HG03045 (cell line): Measurements from ENCODE around the gene GUCY2D.
"Not testable (repeated sequence)": the region's sequence is repeated elsewhere in the genome, so short reads cannot be mapped to it uniquely, and the experiment has no call there.

Experiments
- ATAC-seq: cut with Tn5 transposase; IDR thresholded peaks from one replicate; pipeline ENCODE4 v1.9.1; 2021; ENCODE audit warnings: mild to moderate bottlenecking, moderate library complexity; ENCODE audit not compliant: unreplicated experiment

GUCY2D gene

GRCh38 chr17:8015236-8015956 lies 13.0 kb downstream of the GUCY2D start:
- no peak for ATAC-seq

DNA sequence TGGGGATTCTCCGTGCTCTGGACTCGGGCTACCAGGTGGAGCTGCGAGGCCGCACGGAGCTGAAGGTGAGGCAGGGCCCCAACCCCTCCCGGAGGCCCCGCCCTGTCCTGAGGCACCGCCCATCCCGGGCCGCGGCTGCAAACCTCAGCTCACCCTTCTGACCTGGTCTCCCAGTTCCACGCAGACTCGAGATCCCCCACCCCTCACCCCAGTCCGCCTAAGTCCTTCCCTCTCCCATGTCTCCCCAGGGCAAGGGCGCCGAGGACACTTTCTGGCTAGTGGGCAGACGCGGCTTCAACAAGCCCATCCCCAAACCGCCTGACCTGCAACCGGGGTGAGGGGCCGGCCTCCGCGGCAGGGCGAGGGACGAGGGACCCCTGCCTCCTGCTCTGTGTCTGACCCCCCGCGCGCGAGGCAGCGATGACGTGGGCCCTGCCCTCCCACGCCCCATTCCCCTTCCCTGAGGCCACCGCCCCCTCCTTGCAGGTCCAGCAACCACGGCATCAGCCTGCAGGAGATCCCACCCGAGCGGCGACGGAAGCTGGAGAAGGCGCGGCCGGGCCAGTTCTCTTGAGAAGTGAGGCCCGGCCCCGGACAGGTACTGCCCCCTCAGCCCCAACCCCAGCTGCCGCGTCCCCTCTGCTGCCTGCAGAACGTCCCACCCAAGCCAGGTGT lies 13.7 kb downstream of the GUCY2D start:
- no peak for ATAC-seq

DNA sequence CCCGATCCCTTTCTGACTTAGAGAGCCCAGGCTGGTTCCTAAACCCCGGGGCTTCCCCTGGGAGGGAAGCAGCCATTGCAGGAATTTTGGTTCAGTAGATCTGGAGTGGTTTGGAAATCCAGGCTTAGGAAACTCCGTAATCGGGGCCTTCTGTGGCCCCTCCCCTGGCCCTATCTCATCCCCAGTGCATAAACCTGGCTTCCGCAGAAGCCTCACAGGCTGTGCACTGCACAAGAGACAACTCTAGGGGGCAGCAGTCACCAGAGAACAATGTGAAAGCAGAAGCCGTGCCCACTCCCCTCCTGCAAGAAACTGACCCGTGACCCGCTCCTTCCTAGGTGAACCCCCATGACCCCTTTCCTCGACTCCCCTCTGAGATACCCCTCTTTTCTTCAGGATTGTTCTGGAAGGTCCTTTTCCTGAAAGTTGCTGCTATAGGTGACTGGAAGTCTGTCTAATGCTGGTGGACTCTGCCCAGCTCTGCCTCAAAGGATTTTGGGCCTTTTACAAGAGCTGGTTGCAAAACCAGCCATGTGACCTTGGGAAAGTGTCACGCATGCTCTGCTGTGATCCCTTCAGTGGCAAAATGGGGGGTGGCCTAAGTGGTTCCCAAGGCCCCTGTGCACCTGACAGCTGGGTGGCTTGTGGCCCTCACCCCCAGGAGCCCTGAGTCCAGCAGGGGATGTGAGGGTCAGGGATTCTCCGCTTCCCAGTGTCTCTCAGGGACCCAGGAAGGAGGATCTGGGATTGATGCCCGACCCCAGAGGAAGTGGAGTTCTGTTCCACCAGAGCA lies 14.4 kb downstream of the GUCY2D start:
- no peak for ATAC-seq

- ATAC-seq, result no peak
Observed at GRCh38 chr17:8018436-8018835, 16.0 kb downstream of the GUCY2D start.

GRCh38 chr17:8019166-8019565 lies 16.8 kb downstream of the GUCY2D start:
- no peak for ATAC-seq

DNA sequence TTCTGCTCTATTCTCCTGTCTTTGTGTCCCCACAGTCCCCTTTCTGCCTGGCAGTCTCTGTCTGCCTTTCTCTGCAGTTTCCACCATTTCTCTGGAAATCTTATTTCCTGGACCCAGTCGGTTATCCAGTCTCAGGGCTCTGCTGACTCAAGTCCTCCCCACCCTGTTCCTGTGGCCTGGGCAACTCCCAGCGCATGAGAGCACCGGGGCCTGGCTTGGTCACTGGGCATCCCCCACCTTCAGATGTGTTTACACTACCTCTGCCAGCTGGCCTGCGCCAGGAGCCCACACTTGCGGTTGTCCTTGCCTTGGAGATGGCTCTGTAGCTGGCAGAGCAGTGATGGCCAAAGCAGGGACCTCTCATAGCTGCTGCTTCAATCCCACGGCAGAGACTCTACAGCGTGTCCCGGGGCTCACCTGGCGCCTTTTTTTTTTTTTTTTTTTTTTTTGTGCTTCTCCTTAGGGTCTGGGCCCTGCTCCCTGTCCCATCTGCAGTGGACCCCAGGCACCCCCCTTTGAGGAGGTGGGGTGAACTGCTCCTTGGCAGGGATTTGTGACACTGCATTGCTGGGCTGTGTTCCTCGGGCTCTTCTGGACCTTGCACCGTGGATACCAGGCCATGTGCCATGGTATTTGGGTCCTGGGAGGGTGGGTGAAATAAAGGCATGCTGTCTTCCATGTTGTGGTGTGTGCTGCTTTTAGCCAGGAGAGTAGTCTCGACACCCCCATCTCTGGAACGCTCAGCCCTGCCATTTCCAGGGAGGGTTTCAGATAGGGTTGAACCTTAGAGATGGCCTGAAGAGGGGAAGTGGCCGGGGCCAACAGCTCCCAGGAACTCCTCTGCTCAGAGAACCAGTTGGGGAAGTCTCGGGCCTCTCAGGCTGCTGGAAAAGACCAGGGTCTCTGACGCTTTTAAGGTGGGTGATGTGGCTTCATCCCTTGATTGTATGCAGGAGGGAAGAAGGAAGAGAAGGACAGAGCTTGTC lies 17.5 kb downstream of the GUCY2D start:
- no peak for ATAC-seq

GRCh38 chr17:8020776-8021564 lies 18.6 kb downstream of the GUCY2D start:
- no peak for ATAC-seq

DNA sequence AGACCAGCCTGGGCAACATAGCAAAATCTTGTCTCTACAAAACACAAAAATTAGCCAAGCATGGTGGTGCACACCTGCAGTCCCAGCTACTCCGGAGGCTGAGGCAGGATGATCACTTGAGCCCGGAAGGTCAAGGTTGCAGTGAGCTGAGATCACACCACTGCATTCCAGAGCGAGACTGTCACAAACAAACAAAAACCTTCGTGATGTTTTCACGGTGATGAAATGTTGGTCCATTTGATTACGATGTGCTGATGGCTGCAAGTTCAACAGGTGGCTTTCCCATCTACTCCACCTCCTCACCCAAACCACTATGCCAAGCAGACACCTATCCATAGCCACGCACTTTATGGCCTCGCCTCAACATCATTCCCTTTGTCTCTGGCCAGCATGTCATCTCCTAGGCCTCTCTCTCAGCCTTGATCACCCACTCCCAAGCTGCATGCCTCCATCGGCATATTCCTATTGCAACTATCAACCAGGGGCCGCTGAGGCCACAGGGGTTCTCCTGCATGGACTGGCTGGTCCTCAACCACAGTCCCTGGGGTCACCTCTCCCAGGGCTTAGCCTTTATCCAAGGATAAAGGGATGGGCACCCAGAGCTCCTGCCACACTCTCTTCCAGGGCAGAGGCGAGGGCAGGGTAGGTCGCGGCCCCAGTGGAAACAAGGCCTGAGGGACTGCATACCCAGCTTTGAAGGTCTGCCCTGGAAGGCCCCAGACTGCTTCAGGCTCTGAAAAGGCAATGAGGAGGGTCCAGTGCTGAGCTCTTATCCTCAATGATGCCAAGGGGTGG lies 19.3 kb downstream of the GUCY2D start:
- no peak for ATAC-seq

- ATAC-seq, result no peak
Observed at GRCh38 chr17:8022360-8023003, 20.1 kb downstream of the GUCY2D start.

GRCh38 chr17:8024161-8024560 lies 21.7 kb downstream of the GUCY2D start:
- ATAC-seq, result not testable (repeated sequence)

- ATAC-seq, result no peak
Observed at GRCh38 chr17:8025176-8025911, 22.9 kb downstream of the GUCY2D start.

DNA sequence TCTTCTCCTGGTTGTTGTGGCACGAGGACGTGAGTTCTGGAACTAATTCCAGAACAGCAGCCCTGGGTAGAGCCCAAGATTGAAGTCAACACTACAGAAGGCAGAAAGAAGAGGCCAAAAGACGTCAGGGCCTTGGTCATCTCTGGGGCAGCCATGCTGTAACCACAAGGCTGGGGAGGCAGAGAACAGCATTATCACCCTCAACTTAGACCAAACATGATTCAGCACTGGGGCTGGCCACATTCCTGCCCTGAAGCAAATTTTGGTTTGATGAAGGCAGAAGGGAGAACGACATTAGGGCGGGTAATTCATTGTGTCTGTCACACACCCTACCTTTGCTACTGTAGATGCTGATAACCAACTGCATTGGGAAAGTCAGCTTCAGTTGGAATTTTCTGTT lies 26.7 kb downstream of the GUCY2D start:
- ATAC-seq, result no peak

- no peak for ATAC-seq
Observed at GRCh38 chr17:8031261-8031661, 28.8 kb downstream of the GUCY2D start.

DNA sequence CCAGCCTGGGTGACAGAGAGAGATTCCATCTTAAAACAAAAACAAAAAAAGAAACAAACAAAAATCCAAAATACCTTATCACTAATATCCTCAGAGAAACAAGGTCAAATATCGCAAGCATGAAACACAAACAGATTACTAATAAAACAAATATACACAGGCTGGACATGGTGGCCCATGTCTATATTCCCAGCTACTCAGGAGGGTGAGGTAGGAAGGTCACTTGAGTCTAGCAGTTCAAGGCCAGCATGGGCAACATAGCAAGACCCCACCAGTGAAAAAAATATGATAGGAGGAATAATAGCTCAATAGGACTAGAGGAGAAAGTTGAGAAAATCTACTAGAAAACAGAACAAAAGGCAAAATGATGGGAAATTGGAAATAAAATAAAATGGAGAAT lies 29.5 kb downstream of the GUCY2D start:
- no peak for ATAC-seq

DNA sequence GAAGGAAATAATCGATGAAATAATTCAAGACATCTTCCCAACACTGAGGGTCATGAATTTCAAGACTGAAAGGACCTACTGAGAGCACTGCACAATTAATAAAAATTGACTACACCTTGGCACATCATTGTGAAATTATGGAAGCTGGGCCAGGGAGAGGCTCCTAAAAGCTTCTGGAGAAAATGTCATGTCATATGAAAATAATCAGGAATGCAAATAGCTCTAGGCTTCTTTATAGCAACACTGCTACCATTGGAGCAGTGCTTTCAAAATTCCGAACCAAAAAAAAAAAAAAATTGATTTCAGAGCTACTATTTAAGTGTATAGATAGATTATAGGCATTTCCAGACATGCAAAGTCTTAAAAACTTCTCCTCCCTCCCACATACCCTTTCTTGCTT lies 30.0 kb downstream of the GUCY2D start:
- no peak for ATAC-seq

DNA sequence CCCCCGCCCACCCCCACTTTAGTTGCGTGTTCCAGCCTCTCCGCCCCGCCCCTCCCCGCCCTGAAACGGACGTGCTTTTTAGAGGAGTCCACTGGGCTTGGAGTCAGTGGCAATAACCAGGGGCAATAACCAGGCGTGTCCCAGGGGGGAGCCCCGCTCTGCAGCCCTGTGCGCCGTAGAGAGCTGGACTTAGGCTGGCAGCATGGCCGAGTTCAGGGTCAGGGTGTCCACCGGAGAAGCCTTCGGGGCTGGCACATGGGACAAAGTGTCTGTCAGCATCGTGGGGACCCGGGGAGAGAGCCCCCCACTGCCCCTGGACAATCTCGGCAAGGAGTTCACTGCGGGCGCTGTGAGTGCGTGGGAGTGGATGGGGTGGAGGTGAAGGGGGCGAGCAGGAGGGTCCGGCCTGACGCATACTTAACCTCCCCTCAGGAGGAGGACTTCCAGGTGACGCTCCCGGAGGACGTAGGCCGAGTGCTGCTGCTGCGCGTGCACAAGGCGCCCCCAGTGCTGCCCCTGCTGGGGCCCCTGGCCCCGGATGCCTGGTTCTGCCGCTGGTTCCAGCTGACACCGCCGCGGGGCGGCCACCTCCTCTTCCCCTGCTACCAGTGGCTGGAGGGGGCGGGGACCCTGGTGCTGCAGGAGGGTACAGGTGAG lies 36.7 kb downstream of the GUCY2D start, which contains the start of gene ALOX15B:
Gene ALOX15B (plus strand): TSS at position 106 of the 657 bp plus-strand sequence. CDS start 97 bp downstream, at position 203.
- no peak for ATAC-seq

DNA sequence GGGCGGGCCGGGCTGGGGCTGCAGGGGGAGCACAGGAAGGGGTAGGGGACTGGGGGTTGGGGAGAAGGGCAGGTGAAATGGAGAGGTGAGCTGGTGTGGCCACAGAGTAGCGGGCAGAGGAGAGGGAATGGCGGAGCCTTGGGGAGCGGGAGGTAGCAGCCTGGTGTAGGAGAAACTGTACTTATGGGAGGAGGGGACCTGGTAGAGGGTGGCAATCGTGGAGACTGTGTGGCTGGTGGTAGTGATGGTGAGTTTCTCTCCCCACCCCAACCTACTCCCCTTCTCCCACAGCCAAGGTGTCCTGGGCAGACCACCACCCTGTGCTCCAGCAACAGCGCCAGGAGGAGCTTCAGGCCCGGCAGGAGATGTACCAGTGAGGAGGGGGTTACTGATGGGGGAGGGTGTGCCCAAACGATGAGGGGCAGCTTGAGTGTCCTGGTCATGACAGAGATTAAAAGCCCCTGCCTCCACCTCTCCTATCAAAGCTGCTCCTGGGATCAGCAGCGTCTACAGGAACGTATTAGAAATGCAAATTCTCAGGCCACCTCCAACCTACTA lies 37.3 kb downstream of the GUCY2D start:
- ATAC-seq, result no peak
